Spinal cord (tissue), 10 donors: ENCODE measurements around the gene BOD1. TPM values are rescaled to one million over a fixed set of nuclear protein-coding genes. Genes with fewer than 3 reads are reported as not detected.

Experiments used
- DNase-seq, 6 donors: peaks; one replicate each; pipeline versions ENCODE4 v3.0.0 to v3.0.0-alpha.2; 2013 to 2015; ENCODE audit warnings: low spot score in 6 of 6, low read depth in 4 of 6
- H3K27ac ChIP-seq: one replicate; pipeline ENCODE4 v1.5.1; 2013; ENCODE audit warnings: low read depth, low read length, control low read depth
- H3K27me3 ChIP-seq: one replicate; pipeline ENCODE4 v1.6.1; 2013; ENCODE audit warnings: low read length; ENCODE audit not compliant: control insufficient read depth, insufficient read depth
- H3K36me3 ChIP-seq: one replicate; pipeline ENCODE4 v1.6.1; 2013; ENCODE audit warnings: low read length; ENCODE audit not compliant: control insufficient read depth, insufficient read depth
- H3K4me1 ChIP-seq: one replicate; pipeline ENCODE4 v1.6.1; 2013; ENCODE audit warnings: low read length; ENCODE audit not compliant: control insufficient read depth, insufficient read depth
- H3K4me3 ChIP-seq: one replicate; pipeline ENCODE4 v1.5.1; 2013; ENCODE audit warnings: low read depth, low read length, control low read depth
- H3K9me3 ChIP-seq: one replicate; pipeline ENCODE4 v1.6.1; 2013; ENCODE audit warnings: low read length; ENCODE audit not compliant: control insufficient read depth, insufficient read depth
- WGBS: methylation state at CpG from one replicate; pipeline ENCODE4 v1.1.5; 2013; ENCODE audit warnings: missing lambda C conversion rate; ENCODE audit not compliant: insufficient coverage; 5-methylcytosine and 5-hydroxymethylcytosine counted together
- polyA plus RNA-seq, 2 donors: library from polyadenylated mRNA; unstranded; fragments of 120-200 nt; gene quantifications; one replicate each; pipeline ENCODE4 v1.2.1, GENCODE V29; 2013; ENCODE audit not compliant: insufficient read length in 2 of 2
- total RNA-seq, 2 donors: library from RNA; depleted of rRNA in 1 of 2; stranded (reverse); fragments of 120-200 nt in 1 of 2; fragments of >200 nt in 1 of 2; gene quantifications; one replicate each; pipeline versions ENCODE4 v1.2.3 to v1.2.4, GENCODE V29; 2013 to 2014
- donor health status: healthy.

Gene BOD1
- total and polyA plus RNA-seq, 4 donors: 39.2 to 78.4 (median 74.8) TPM

DNA sequence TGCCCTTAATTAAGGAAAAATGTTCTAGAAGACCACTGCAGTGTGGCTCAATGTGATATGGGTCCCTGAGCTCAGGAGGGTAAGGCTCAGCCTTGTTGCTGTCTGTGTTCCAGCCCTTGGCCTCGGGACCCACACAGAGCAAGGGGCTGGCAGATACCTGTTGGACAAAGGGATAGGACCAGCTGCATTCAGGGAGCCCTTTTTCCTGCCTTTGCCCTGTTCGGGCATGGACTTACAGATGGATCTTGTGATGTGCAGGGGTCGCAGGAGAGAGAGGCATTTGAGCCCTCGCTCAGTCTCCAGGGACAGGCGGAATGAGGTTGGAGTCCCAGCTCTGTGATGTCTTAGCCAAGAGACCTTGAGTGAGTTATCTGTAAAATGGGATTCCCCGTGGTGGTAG is 12.1 kb upstream of the BOD1 start:
- 54% methylated on average over 6 of the region's 6 CpGs for WGBS
- Histone ChIP-seq H3K4me1 (peaks cover 55% of the 10 kb centered on the region), H3K27ac (peak overlapping the region; percentile 83), H3K9me3 (no peaks in the 10 kb centered on the region), H3K4me3 (no peak overlapping the region), H3K36me3 (no peaks in the 10 kb centered on the region), H3K27me3 (no peaks in the 10 kb centered on the region)
- peak in 1 of 6 donors; percentile 35 for DNase-seq

GRCh38 chr5:173627860-173628392 is 11.5 kb upstream of the BOD1 start:
- no peak overlapping the region for H3K4me3 ChIP-seq
- H3K36me3 ChIP-seq: no peaks in the 10 kb centered on the region
- no peaks in the 10 kb centered on the region for H3K27me3 ChIP-seq
- 16% methylated on average over 9 of the region's 11 CpGs for WGBS
- peak in 5 of 6 donors; percentile 77 to 95 (median 86) for DNase-seq
- peak overlapping the region; percentile 83 for H3K27ac ChIP-seq
- peaks cover 55% of the 10 kb centered on the region for H3K4me1 ChIP-seq
- H3K9me3 ChIP-seq: no peaks in the 10 kb centered on the region

- Histone ChIP-seq H3K4me1 (peaks cover 55% of the 10 kb centered on the region), H3K27ac (peak overlapping the region; percentile 83), H3K4me3 (no peak overlapping the region), H3K27me3 (no peaks in the 10 kb centered on the region), H3K9me3 (no peaks in the 10 kb centered on the region), H3K36me3 (no peaks in the 10 kb centered on the region)
- no peak for DNase-seq
- WGBS: no CpG with 5 or more reads among the region's 4 CpGs
These were observed 10.8 kb upstream of the BOD1 start for GRCh38 chr5:173627271-173627670.

GRCh38 chr5:173626505-173626820 is 10.0 kb upstream of the BOD1 start:
- Histone ChIP-seq H3K27ac (peak overlapping the region; percentile 83), H3K27me3 (no peaks in the 10 kb centered on the region), H3K36me3 (no peaks in the 10 kb centered on the region), H3K4me3 (no peak overlapping the region), H3K9me3 (no peaks in the 10 kb centered on the region), H3K4me1 (peaks cover 55% of the 10 kb centered on the region)
- 73% methylated on average over 2 of the region's 3 CpGs for WGBS
- peak in 1 of 6 donors; percentile 54 for DNase-seq

- Histone ChIP-seq H3K36me3 (no peaks in the 10 kb centered on the region), H3K4me1 (peaks cover 55% of the 10 kb centered on the region), H3K4me3 (no peak overlapping the region), H3K27me3 (no peaks in the 10 kb centered on the region), H3K27ac (peak overlapping the region; percentile 83), H3K9me3 (no peaks in the 10 kb centered on the region)
- 45% methylated on average over 5 of the region's 6 CpGs for WGBS
- no peak for DNase-seq
These were observed 9.4 kb upstream of the BOD1 start for GRCh38 chr5:173625673-173626504.

DNA sequence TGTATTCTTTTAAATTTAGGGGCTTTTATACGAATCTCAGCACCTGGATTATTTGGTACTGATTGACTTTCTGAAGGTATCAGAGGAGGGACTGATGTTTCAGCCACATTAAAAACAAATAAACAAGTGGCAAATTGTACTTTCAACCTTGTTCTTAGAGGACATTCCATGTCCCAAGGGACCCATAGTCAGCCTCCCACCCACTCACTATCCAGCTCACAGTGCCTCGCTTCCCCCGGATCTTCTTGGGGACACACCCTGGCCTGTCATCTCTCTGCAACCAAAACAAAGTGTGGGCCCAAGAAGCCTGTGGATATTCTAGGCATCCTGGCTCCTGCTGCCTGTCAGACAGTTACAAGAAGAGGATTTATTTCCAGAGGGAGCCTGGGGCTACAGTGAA is 8.8 kb upstream of the BOD1 start:
- Histone ChIP-seq H3K9me3 (no peaks in the 10 kb centered on the region), H3K4me1 (peaks cover 51% of the 10 kb centered on the region), H3K4me3 (no peak overlapping the region), H3K36me3 (no peaks in the 10 kb centered on the region), H3K27me3 (no peaks in the 10 kb centered on the region), H3K27ac (peak overlapping the region; percentile 6)
- no peak for DNase-seq
- 63% methylated on average over 2 of the region's 3 CpGs for WGBS

DNA sequence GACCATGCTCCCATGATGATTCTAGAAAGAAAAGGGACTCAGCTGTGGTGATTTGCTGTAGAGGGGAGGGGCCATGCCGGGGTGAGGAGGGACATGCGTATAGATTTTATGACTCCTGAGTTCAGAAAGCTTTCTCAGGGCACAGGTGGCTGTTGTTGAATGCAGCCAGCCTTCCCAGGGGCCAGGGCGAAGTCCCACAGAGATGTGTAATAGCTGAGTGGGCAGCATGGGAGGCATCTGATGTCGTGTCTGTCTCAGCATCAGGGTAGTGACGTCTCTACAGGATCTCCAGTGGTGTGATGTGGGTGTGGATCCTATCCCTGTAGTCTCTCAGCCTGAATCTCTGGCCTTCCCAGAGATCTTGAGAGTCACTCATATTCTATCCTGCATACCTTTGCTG is 7.8 kb upstream of the BOD1 start:
- Histone ChIP-seq H3K4me1 (peaks cover 44% of the 10 kb centered on the region), H3K27ac (no peak overlapping the region), H3K4me3 (no peak overlapping the region), H3K27me3 (no peaks in the 10 kb centered on the region), H3K9me3 (no peaks in the 10 kb centered on the region), H3K36me3 (no peaks in the 10 kb centered on the region)
- DNase-seq: no peak
- WGBS: 58% methylated on average over 5 of the region's 5 CpGs

- no peak for DNase-seq
- WGBS: no CpG with 5 or more reads among the region's 1 CpG
- Histone ChIP-seq H3K9me3 (no peaks in the 10 kb centered on the region), H3K36me3 (no peaks in the 10 kb centered on the region), H3K27me3 (no peaks in the 10 kb centered on the region), H3K4me3 (no peak overlapping the region), H3K27ac (no peak overlapping the region), H3K4me1 (peaks cover 39% of the 10 kb centered on the region)
These were observed 7.3 kb upstream of the BOD1 start for GRCh38 chr5:173623789-173624188.

GRCh38 chr5:173623296-173623771 is 6.9 kb upstream of the BOD1 start:
- DNase-seq: no peak
- peaks cover 34% of the 10 kb centered on the region for H3K4me1 ChIP-seq

More at GRCh38 chr5:173623296-173623771, 6.9 kb upstream of the BOD1 start:
- WGBS: 79% methylated on average over 4 of the region's 10 CpGs
- H3K27ac ChIP-seq: no peak overlapping the region
- H3K36me3 ChIP-seq: no peaks in the 10 kb centered on the region
- H3K27me3 ChIP-seq: no peaks in the 10 kb centered on the region
- H3K9me3 ChIP-seq: no peaks in the 10 kb centered on the region
- no peak overlapping the region for H3K4me3 ChIP-seq
